GM12878 (cell line): ENCODE measurements around the gene CYP51A1. TPM values are rescaled to one million over a fixed set of nuclear protein-coding genes. Genes with fewer than 3 reads are reported as not detected.
"Not testable (repeated sequence)": the region's sequence is repeated elsewhere in the genome, so short reads cannot be mapped to it uniquely, and the experiment has no call there.

Experiments
- ATAC-seq: fragments of 200-7000 bp; cut with Tn5 transposase; 3 replicates; pipeline ENCODE4 v1.9.1; 2020; ENCODE audit warnings: mild to moderate bottlenecking, moderate library complexity
- BruUV-seq: library from RNA; stranded (reverse); fragments of 400-500 nt; replicated peaks from 2 replicates; lab custom pipeline; 2021; lab: Mats Ljungman, UMichigan
- CTCF ChIA-PET: fragments of 300-600 bp; sonication (Branson Sonifier 250); formaldehyde crosslinking; extraction: SDS; loops from one replicate; lab custom pipeline; 2021; ENCODE audit warnings: inconsistent platforms; lab: Yijun Ruan, JAX
- POLR2A ChIA-PET: fragments of 350-600 bp; formaldehyde crosslinking; extraction: SDS; loops from one replicate; lab custom pipeline; 2021; ENCODE audit warnings: inconsistent platforms; lab: Charles Lee
- RAD21 ChIA-PET: fragments of 300-600 bp; sonication (Branson Sonifier 250); formaldehyde crosslinking; loops from one replicate; lab custom pipeline; 2023; ENCODE audit warnings: antibody characterized with exemption; ENCODE audit not compliant: unreplicated experiment; lab: Charles Lee
- SMC1A ChIA-PET: fragments of 300-600 bp; sonication (Branson Sonifier 250); formaldehyde crosslinking; loops from one replicate; lab custom pipeline; 2023; ENCODE audit not compliant: unreplicated experiment, uncharacterized antibody; lab: Charles Lee
- DNase-seq: peaks from one replicate; pipeline ENCODE4 v3.0.0-alpha.2; 2011; ENCODE audit warnings: low read depth, low spot score
- FAIRE-seq: peaks from 3 replicates; lab custom pipeline; 2011; peaks lifted over from hg19 to GRCh38; lab: Jason Lieb, UNC
- H2AFZ ChIP-seq: 2 replicates; pipeline ENCODE4 v1.6.0; 2011; ENCODE audit warnings: low read depth, low read length, control low read depth; ENCODE audit not compliant: control insufficient read depth
- H3K27ac ChIP-seq: 2 replicates; pipeline ENCODE4 v1.5.1; 2011; ENCODE audit warnings: control low read depth; ENCODE audit not compliant: control insufficient read depth, insufficient read depth
- H3K27me3 ChIP-seq, 2 experiments: replicated peaks in 1 of 2; 2 replicates each; pipeline versions ENCODE4 v1.6.0 to v1.6.1; 2011; ENCODE audit warnings: low read length in 1 of 2; ENCODE audit not compliant: control insufficient read depth in 2 of 2, insufficient read depth in 2 of 2
- H3K36me3 ChIP-seq, 2 experiments: 2 replicates each; pipeline ENCODE4 v1.5.1; 2011; ENCODE audit warnings: low read length in 1 of 2; ENCODE audit not compliant: control insufficient read depth in 2 of 2, insufficient read depth in 2 of 2
- H3K4me1 ChIP-seq: 2 replicates; pipeline ENCODE4 v1.6.1; 2011; ENCODE audit warnings: mild to moderate bottlenecking, low read length, moderate library complexity, mixed read lengths; ENCODE audit not compliant: control insufficient read depth, insufficient read depth
- H3K4me2 ChIP-seq: 2 replicates; pipeline ENCODE4 v1.6.0; 2011; ENCODE audit warnings: control low read depth; ENCODE audit not compliant: control insufficient read depth, insufficient read depth
- H3K4me3 ChIP-seq: fragments of 200-600 bp; sonication (generic); 2 replicates; pipeline ENCODE4 v1.5.1; 2016
- H3K79me2 ChIP-seq: 2 replicates; pipeline ENCODE4 v1.6.0; 2011; ENCODE audit warnings: low read length; ENCODE audit not compliant: control insufficient read depth, insufficient read depth
- H3K9ac ChIP-seq: 2 replicates; pipeline ENCODE4 v1.8.0; 2011; ENCODE audit warnings: low read length, control low read depth, mixed read lengths; ENCODE audit not compliant: control insufficient read depth, insufficient read depth
- H3K9me3 ChIP-seq: replicated peaks from 3 replicates; pipeline ENCODE4 v1.5.1; 2011; ENCODE audit warnings: mild to moderate bottlenecking, low read length; ENCODE audit not compliant: control insufficient read depth, insufficient read depth
- H4K20me1 ChIP-seq: 2 replicates; pipeline ENCODE4 v1.6.0; 2011; ENCODE audit not compliant: control insufficient read depth, insufficient read depth
- BACH1 ChIP-seq: fragments of 450-650 bp; IDR thresholded peaks from 2 replicates; pipeline ENCODE4 v1.6.1; 2017; ENCODE audit warnings: mild to moderate bottlenecking, borderline replicate concordance
- CREM ChIP-seq: IDR thresholded peaks from 2 replicates; pipeline ENCODE4 v1.6.1; 2014; ENCODE audit warnings: antibody characterized with exemption, low read depth
- EP300 ChIP-seq, 2 experiments: fragments of 150-350 bp in 1 of 2; IDR thresholded peaks; 2 replicates each; pipeline ENCODE4 v1.6.1; 2011 to 2012; ENCODE audit warnings: low read depth in 2 of 2, low read length in 2 of 2, borderline replicate concordance in 1 of 2, improper control_type of control experiment in 1 of 2, inconsistent platforms in 1 of 2; ENCODE audit not compliant: control insufficient read depth in 1 of 2
- HDGF ChIP-seq: fragments of 450-650 bp; IDR thresholded peaks from 2 replicates; pipeline ENCODE4 v1.6.1; 2016; ENCODE audit warnings: antibody characterized with exemption
- NFXL1 ChIP-seq: fragments of 450-650 bp; IDR thresholded peaks from 2 replicates; pipeline ENCODE4 v1.6.1; 2017; ENCODE audit warnings: antibody characterized with exemption, mild to moderate bottlenecking, borderline replicate concordance
- WGBS: methylation state at CpG from one replicate; pipeline ENCODE4 v1.1.6; 2016; ENCODE audit warnings: low lambda C conversion rate; ENCODE audit not compliant: insufficient replicate concordance, insufficient coverage; ENCODE audit errors: missing lambda C conversion rate; 5-methylcytosine and 5-hydroxymethylcytosine counted together
- in situ Hi-C: fragments of 300-500 bp; cut with MboI; formaldehyde crosslinking; loops from 9 replicates; pipeline ENCODE4 v1.14.3; 2018; ENCODE audit warnings: mixed read lengths
- intact Hi-C: fragments of 100-400 bp; cut with micrococcal nuclease; formaldehyde crosslinking; loops from one replicate; pipeline ENCODE4 v1.14.2; 2022; ENCODE audit not compliant: unreplicated experiment
- polyA plus RNA-seq, 11 experiments: library from polyadenylated mRNA; depleted of rRNA in 4 of 11; unstranded in 6 of 11; stranded (reverse) in 5 of 11; fragments of >200 nt; fragmentation: Nextera tagmentation in 4 of 11; fragmentation: Illumina TruSeq in 1 of 11; extraction: Ambion mirVana in 4 of 11; extraction: Trizol in 1 of 11; gene quantifications; 1 replicate in 1 of 11; 2 replicates in 10 of 11; pipeline versions ENCODE4 v1.2.1 to v1.2.3, GENCODE V29; 2011 to 2016; ENCODE audit warnings: inconsistent platforms in 2 of 11, missing spikeins in 2 of 11, low read depth in 1 of 11
- total RNA-seq, 4 experiments: library from RNA; depleted of rRNA in 3 of 4; stranded (reverse); fragments of >200 nt in 3 of 4; fragmentation: Illumina TruSeq in 1 of 4; extraction: Trizol in 1 of 4; gene quantifications; 2 replicates each; pipeline versions ENCODE4 v1.2.1 to v1.2.3, GENCODE V29; 2013 to 2021
- TF ChIP-seq, protein P1 (sequence below): IDR thresholded peaks from 2 replicates; pipeline ENCODE4 v1.6.1; 2011; ENCODE audit warnings: low read depth, mild to moderate bottlenecking, low read length, moderate library complexity, borderline replicate concordance; ENCODE audit errors: extremely low read depth

The CYP51A1 gene
- total and polyA plus RNA-seq, 10 of the 15 experiments (the other 5 are each of a cell fraction or from before 2014, with no cell fraction given), result 21.5 to 113 (median 61.8) TPM

DNA sequence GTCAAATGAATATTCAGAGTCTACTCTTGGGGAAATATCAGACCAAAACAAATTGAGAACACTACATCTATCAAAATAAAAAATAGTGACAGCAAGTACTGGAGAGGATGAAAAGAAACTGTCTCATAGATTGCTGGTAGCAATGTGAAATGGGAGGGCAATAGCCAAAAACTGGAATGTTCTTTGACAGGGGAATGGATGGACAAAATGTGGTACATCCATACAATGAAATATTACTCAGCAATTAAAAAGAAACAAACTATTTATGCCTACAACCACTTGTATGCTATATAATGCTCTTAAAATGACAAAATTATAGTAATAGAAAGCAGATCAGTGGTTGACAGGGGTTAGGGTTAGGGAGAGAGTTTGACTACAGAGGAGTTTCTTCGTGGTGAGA, 46.0 kb downstream of the CYP51A1 start (continued):
- TF ChIP-seq, protein P1, sequence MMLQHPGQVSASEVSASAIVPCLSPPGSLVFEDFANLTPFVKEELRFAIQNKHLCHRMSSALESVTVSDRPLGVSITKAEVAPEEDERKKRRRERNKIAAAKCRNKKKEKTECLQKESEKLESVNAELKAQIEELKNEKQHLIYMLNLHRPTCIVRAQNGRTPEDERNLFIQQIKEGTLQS, result no peak
- TF ChIP-seq BACH1, result no peak

DNA sequence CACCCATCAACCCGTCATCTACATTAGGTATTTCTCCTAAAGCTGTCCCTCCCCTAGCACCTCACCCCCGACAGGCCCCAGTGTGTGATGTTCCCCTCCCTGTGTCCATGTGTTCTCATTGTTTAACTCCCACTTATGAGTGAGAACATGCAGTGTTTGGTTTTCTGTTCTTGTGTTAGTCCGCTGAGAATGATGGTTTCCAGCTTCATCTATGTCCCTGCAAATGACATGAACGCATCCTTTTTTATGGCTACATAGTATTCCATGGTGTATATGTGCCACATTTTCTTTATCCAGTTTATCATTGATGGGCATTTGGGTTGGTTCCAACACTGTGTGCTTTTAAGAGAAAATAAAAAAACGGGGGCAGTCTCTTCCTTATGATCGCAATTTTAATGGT, 50.4 kb downstream of the CYP51A1 start:
- BruUV-seq, H3K27ac ChIP-seq, FAIRE-seq, H3K9ac ChIP-seq, H3K27me3 ChIP-seq, H3K4me1 ChIP-seq, H4K20me1 ChIP-seq, RAD21 ChIA-PET, intact Hi-C loops, ATAC-seq, CTCF ChIA-PET, POLR2A ChIA-PET, H2AFZ ChIP-seq, SMC1A ChIA-PET, in situ Hi-C loops, DNase-seq, H3K79me2 ChIP-seq, H3K4me2 ChIP-seq, H3K9me3 ChIP-seq, H3K4me3 ChIP-seq: not testable (repeated sequence)
- whole genome bisulfite sequencing, result 98% methylated on average over 6 of the region's 6 CpGs
- peaks cover 0 to 13% of the 10 kb centered on the region in 2 experiments; a peak in 3 of 4 replicates for H3K36me3 ChIP-seq

DNA sequence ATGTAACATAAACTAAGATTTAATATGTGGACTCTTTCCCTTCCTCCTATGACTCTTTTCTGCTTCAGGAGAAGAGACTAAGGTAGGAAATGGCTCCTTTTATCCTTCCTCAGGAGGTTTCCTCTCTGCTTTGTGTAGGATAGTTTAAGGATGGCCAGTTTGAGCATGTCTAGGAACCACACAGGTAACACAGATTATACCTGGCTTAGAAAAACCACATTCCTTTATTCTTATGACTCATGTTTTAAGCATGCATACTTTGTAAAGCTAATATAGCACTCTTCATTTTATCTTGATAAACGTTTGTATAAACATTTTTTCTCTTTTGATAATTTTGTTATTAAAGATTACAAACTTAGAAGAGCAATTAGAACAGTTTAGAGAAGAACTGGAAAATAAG, 57.8 kb downstream of the CYP51A1 start:
- Histone ChIP-seq H3K4me3 (no peak overlapping the region), H3K27ac (no peak overlapping the region), H3K9ac (no peak overlapping the region), H3K36me3 (no peaks in the 10 kb centered on the region; a peak in 2 of 4 replicates), H3K4me2 (no peak overlapping the region)
- DNase-seq, result no peak
- POLR2A ChIA-PET, result no interaction called here
- in situ Hi-C loops, result no loop called here
- intact Hi-C loops, result no loop called here
- TF ChIP-seq CREM (no peak), NFXL1 (no peak), EP300 (IDR thresholded peaks at IDR 0.05; ENCODE audit: borderline replicate concordance in 1 of 2, control insufficient read depth in 1 of 2, low read depth in 2 of 2, low read length in 2 of 2) (no peak), HDGF (no peak)
- TF ChIP-seq, all 136 proteins: peak for 0
- no peaks in the 10 kb centered on the region for H4K20me1 ChIP-seq
- BruUV-seq, result no TSS peak
- ChIA-PET SMC1A (no interaction called here), RAD21 (no interaction called here), CTCF (no interaction called here)
- H3K27me3 ChIP-seq, result no peaks in the 10 kb centered on the region
- H3K79me2 ChIP-seq, result no peaks in the 10 kb centered on the region
- H3K4me1 ChIP-seq, result peaks cover 5% of the 10 kb centered on the region; the same call in 1 of the 2 replicates
- no peak overlapping the region for H2AFZ ChIP-seq
- 0% methylated on average over 1 of the region's 1 CpG for WGBS
- no peaks in the 10 kb centered on the region for H3K9me3 ChIP-seq
- ATAC-seq (no peak; the same call in 2 of the 3 replicates), FAIRE-seq (no peak)
